Left colon (tissue), 2 donors: Measurements from ENCODE around the gene KIF6. TPM values are rescaled to one million over a fixed set of nuclear protein-coding genes. Genes with fewer than 3 reads are reported as not detected.
A peak's percentile ranks its signal among the peaks of the same experiment; 100 is the strongest.

Experiments
- ATAC-seq: fragments of 200-7000 bp; cut with Tn5 transposase; one replicate; pipeline ENCODE4 v1.9.1; 2020; ENCODE audit warnings: mild to moderate bottlenecking, moderate library complexity
- DNase-seq, 2 donors: peaks; one replicate each; pipeline ENCODE4 v3.0.0-alpha.2; 2020
- intact Hi-C, 2 donors: fragments of 100-400 bp; cut with DNase I in 1 of 2; cut with micrococcal nuclease in 1 of 2; formaldehyde crosslinking; loops; one replicate each; pipeline versions ENCODE4 v1.11.2 to v1.14.0; 2022; cut with DNase I, micrococcal nuclease
- long read RNA-seq: library from polyadenylated mRNA; unstranded; transcript quantifications from one replicate; pipeline ENCODE4 v2.0.0, GENCODE V29; 2021
- total RNA-seq, 2 donors: library from RNA; stranded (reverse); fragmentation: NEBNext Ultra II Directional; extraction: Animal tissue kit (Norgen Biotek cat#: 25700); gene quantifications; one replicate each; pipeline ENCODE4 v1.2.1, GENCODE V29; 2021
- donor health status: DM: no; HTN: no; CAD: no.
- donor health status: DM: yes; HTN: yes; CAD: no.

Gene KIF6, protein sequence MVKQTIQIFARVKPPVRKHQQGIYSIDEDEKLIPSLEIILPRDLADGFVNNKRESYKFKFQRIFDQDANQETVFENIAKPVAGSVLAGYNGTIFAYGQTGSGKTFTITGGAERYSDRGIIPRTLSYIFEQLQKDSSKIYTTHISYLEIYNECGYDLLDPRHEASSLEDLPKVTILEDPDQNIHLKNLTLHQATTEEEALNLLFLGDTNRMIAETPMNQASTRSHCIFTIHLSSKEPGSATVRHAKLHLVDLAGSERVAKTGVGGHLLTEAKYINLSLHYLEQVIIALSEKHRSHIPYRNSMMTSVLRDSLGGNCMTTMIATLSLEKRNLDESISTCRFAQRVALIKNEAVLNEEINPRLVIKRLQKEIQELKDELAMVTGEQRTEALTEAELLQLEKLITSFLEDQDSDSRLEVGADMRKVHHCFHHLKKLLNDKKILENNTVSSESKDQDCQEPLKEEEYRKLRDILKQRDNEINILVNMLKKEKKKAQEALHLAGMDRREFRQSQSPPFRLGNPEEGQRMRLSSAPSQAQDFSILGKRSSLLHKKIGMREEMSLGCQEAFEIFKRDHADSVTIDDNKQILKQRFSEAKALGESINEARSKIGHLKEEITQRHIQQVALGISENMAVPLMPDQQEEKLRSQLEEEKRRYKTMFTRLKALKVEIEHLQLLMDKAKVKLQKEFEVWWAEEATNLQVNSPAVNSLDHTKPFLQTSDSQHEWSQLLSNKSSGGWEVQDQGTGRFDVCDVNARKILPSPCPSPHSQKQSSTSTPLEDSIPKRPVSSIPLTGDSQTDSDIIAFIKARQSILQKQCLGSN
- under 1 TPM; 0.14 to 0.92 TPM for total RNA-seq
- long read RNA-seq, result 0 reads

DNA sequence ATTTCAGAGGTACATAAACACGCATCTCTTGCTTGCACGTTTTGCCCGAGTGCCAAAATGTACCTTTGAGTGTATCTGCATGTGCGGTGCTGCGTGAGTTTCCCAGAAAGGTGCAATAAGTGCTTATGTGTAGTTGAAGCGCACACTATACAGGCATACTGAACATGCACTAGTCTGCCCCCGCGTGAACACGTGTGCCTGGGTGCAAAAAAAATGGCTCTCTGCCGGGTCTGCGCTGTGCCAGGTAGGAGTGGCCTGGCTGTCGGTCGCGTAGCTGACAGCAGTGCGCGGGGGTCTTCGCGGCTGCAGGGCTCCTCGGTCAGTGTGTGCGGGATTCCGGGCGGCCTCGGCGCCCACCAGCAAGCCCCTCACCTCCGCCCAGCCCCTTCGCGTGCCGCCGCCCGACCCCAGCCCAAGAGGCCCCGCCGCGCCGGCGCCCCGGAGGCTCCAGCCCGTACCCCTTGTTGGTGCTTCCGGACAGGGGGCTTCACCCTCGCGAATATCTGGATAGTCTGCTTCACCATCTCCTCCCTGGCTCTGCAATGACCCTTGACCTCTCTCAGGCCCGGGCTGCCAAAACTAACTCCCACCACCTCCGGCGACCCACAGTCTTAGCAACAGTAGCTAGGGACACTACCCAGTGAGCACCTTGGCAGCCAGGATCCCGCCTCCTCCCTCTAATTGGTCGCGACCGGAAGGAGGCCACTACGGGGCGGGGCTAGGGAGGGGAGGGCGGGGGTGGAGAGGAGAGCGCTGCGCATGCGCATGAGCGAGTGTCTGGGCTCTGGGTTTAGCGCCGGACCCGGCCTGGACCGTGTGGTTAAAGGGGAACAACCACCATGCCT is at the start of gene KIF6:
Gene KIF6, minus strand, starts transcription at position 622 of the 845 bp plus-strand sequence. Its CDS starts 98 bp downstream, at position 524.
- DNase-seq (peak; percentile 92 to 93), ATAC-seq (peak; percentile 100)
- intact Hi-C loops, result no loop called here

DNA sequence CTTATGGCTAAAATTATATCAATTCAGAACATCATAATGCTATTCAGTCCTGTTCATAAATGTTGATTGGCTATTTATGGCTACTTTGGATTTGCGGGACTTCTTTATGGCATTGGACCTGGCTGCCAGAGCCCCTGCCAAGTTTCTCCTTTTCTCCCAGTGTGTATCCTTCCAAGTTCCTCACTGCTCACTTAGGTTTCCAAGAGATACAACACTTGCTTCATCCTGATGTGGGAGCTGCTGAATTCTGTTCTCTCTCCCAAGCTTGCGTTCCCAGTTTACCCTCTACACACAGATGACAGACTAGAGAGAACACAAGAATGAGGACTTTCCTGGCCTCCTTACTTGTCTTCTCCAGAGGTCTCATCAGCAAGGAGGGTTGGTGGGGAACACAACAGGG is 48.6 kb upstream of the KIF6 start:
- ATAC-seq, result no peak
- no peak for DNase-seq
- intact Hi-C loops, result no loop called here

DNA sequence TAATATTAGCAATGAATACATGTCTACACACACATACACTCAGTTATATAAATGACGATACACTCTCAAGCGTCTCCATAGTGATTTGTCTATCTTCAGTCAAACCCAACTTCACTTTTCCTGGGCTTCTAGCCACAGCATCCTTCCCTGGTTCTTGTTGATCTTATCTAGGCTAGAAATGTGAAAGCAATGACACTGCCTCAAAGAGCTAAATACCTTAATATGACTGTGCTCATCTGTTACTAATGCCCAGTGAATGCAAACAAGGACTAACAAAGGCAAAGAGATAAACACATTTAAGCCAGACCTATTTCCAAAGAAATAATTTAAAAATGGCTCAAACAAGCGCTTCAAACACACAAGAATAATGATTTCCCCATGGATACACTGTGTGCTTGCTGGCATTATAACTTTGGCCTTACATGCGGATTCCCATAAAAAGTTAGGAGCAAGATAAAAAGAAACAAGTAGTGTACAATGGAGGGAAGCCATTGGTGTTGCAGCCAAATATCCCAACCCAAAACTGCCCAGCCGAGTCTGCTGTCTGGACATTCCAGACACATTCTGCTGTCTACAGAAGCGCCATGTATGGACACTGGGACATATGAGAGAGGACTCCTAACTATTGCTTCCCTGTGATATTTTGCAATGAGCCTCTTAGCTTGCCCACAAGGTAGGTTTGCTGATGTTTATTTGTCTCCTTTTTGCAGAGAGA is 47.5 kb upstream of the KIF6 start:
- ATAC-seq, result no peak

DNA sequence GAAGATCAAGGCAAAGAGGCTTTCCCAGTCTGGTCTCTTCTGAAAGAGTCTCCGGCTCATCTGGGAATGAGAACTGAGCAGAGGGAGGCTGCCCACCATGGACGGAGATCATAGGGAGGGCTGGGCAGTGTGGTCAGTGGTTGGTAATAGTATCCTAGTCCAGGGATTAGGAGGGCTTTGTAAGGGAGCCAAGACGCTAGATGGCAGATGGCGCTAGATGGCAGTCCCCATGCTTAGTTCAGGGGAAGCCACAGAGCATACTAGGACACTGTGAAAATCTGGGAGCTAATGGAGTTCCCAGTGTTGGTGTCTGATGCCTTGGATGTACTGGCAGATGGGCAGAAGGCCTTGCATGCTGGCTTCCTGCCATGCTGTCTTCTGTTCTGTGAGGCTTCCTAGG is 45.2 kb upstream of the KIF6 start:
- ATAC-seq (no peak), DNase-seq (no peak)
- intact Hi-C loops, result no loop called here

More for the DNA sequence above, 47.5 kb upstream of the KIF6 start:
- intact Hi-C loops, result no loop called here
- DNase-seq, result no peak

DNA sequence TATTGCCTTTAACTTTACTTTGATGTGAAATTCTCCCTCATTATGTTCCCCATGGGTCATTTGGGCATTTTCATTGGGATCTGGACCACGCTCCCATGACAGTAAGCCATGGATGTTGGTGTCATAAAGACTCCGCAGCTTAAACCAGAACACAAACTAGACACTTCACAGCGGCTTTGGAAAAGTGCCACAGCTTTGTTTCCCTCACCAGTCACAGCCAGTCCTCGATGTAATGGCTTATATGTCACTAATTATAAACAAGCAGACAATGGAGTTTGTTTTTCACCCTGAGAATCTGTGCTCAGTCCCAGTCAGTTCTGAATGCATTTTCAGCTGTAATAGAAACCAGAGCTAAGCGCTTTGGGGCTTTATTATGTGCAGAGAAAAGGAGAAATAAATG is 43.8 kb upstream of the KIF6 start:
- intact Hi-C loops, result no loop called here
- DNase-seq, result no peak
- ATAC-seq, result no peak

DNA sequence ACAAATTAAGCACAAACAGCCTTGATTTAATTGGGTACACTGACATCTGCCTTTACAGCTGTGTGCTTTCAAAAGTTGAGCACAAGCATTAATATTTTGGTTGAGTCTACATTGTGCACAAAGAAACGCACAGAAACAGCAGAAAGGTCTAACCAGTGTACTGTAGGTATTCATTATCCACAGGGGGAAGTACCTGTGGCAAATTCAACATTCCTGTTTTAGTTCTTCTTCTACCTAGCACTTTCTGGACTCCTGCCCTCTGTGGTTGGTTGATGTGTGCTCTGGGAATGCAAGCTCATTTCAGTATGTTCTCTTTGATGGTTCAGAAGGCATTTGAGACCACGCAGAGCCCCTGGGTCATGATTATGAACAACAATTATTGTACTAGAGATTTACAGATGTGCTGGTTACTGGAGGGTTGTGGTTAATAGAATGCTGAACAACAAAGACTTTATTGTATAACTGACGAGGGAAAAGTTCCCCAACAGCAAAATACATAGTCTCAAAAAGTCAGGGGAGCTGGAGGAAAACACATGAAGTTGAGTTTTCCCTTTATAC is 40.4 kb upstream of the KIF6 start:
- no peak for ATAC-seq
- intact Hi-C loops, result no loop called here

DNA sequence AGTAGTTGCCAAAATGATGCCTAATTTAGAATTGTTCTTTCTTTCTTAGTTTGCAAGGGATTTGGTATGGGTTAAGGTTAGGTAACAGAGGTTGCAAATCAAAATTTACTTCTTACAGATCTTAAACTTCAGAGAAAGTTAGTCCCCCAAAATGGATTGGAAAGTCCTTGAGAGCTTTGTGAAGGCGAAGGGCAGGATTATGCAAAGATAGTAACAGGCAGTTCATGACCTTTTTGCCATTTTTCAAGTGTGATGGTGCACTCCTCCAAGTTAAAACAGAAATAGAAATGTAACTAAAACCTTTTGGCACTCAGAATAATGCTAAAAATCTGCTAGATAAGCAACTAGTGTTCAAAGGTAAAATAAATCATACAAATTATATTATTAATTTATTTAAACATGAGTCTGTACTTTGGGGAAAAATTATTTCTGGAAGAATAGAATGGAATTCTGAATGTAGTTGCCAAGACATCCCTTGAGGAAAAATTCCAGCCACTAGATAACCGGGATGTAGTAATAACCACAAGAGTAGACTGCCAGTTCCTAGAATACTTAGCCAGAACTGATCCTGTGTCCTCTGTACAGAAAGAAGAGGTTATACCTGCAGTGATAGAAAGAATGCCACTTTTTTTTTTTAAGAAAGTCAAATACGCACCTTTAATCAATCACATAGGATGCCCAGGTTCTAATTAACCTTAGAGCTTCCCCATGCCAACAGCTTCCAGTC is 35.2 kb upstream of the KIF6 start:
- ATAC-seq (no peak), DNase-seq (no peak)
- intact Hi-C loops, result no loop called here

More for the DNA sequence above, 40.4 kb upstream of the KIF6 start:
- no peak for DNase-seq

DNA sequence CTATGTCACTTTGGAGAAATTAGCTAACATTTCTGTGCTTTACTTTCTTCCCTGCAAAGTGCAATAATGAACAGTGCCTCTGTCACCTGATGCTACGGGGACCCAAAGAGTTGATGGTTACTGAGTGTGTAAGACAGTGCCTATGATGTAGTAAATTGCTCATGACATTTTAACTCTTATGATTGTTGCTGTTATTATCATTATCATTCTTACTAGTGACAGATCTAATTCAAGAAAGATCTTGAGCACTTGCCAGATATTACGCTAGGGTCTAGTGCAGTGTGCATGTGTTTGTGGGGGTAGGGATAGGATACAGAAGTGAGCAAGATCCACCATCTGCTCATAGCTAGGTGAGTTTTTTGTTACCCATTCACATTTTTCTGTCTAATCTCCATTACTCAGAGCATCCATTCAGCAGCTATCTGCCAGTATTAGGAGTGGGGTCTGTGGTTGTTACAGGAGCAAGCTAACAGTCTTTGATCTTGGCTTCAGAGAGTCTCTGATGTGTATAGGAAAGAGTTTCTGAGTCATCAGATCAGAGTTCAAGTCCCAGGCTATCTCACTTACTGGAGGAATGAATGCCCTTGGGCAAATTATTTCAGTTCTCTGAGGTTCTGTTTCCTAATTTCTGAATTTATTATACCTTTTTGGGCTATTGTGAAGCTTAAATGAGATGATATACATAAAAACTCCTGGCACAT is 33.8 kb upstream of the KIF6 start:
- no peak for ATAC-seq

DNA sequence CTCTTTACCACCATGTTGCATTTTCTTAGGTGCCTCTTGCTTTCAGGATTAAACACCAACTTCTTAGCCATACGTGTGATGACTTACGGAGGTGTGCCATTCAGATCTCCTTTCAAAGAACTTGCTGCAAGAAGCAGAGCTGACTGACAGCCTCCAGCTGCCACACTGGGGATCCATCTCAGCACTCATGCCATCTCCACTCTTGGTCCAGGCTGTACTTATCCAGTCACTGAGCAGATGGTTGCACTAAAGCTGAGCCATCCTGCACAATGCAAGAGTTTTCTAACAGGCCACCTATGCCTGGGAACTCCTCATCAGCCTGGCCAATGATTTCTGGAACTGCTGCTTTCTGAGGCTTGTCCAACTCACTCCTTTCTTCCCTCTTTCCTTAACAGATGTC is 31.4 kb upstream of the KIF6 start:
- DNase-seq (no peak), ATAC-seq (no peak)
- intact Hi-C loops, result no loop called here

More for the DNA sequence above, 33.8 kb upstream of the KIF6 start:
- intact Hi-C loops, result no loop called here
- DNase-seq, result no peak

DNA sequence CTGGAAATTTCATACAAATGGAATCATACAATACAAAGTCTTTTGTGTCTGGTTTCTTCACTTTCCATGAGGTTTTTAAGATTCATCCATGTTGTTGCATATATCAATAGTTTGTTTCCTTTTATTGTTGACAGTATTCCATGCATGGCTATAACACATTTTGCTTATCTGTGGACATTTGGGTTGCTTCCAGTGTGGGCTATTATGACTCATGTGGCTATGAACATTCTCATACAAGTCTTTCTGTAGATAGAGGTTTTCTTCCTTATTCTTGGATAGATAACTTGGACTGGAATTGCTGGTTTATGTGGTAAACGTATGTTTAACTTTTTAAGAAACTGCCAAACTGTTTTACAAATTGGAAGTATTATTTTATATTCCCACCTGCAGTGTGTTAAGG is 30.0 kb upstream of the KIF6 start:
- DNase-seq, result no peak
- intact Hi-C loops, result no loop called here
- ATAC-seq, result no peak

DNA sequence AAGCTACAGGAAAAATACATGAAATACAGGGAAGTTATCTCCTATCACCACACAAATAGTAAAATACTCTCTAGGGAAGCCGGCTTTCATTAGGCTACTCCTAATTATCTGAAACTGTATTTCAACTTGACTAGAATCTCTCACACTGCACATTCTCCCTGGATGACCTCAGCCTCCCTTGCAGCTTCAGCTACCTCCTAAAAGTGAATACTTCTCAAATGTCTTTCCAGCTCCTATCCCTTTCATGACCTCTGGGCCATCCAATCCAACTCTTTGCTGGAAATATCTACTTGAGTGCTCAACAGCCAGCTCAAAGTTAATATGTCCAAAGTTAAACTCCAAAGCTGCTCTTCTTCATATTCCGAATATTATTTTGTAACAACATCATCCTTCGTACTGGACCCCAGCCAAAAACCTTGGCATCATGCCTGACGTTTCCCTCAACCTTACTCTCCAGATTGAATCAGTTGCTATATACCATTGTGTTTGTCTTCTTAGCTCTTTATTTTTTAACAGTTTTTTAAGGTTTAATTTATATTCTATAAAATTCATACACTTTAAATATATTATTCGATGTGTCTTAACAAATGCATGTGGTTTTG is 29.4 kb upstream of the KIF6 start:
- ATAC-seq (no peak), DNase-seq (no peak)
- intact Hi-C loops, result no loop called here

DNA sequence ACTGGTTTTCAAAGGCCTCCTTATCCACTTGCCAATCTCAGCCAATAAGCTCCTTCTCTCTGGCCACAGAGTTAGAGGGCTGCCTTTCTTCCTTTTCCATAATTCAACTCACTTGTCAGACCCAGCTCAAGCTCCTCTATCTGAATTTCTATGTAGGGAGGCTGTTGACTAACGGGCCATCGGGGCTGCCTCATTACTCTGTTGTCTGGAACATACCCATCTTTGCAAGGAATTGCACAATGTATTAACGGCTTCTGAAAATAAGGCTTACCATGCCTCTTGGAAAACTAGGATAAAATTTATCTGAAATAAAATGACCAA is 28.5 kb upstream of the KIF6 start:
- intact Hi-C loops, result no loop called here
- DNase-seq (no peak), ATAC-seq (no peak)

DNA sequence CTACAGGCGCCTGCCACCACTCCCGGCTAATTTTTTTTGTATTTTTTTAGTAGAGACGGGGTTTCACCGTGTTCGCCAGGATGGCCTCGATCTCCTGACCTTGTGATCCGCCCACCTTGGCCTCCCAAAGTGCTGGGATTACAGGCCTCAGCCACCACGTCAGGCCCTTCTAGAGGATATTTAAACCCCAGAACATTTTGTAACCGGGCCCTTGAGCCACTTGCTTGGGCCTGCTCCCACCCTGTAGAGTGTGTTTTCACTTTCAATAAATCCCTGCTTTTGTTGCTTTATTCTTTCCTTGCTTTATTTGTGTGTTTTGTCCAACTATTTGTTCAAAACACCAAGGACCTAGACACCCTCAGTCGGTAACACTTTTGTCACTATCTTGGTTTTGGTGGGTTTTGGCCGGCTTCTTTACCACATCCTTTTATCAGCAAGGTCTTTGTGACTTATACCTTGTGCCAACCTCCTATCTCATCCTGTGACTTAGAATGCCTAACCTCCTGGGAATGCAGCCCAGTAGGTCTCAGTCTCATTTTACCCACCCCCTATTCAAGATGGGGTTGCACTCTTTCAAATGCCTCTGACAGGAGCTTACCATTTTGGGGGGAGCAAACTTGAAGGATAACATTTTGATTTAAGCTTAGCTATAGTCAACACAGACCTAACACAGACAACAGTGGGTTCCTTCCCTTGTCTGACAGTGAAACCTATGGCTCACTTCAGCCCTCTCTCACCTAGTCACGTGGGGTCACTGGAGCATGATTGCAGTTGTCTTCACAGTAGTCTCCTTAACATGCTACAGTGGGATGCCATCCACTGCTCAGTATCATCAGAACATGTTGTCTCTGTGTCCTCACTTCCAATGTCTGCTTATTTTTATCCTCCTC is 27.9 kb upstream of the KIF6 start:
- intact Hi-C loops, result no loop called here
- no peak for DNase-seq
- no peak for ATAC-seq

DNA sequence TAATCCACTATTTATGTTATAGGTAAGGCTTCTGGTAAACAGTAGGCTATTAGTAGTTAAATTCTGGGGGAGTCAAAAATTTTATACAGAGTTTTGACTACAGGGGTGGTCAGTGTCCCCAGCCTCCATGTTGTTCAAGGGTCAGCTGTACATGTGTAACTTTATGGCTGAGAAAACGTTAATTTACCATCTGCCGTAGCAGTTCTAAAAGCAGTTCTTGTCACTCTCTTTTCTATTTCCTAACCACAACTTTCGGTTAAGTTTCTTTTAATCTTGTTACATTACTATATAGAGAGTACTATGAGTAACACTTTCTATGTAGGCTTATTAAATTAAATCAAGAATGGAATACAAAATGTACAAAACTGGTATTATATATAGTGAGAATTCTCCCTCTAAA is 21.6 kb upstream of the KIF6 start:
- ATAC-seq, result no peak
- intact Hi-C loops, result no loop called here
- DNase-seq, result no peak

DNA sequence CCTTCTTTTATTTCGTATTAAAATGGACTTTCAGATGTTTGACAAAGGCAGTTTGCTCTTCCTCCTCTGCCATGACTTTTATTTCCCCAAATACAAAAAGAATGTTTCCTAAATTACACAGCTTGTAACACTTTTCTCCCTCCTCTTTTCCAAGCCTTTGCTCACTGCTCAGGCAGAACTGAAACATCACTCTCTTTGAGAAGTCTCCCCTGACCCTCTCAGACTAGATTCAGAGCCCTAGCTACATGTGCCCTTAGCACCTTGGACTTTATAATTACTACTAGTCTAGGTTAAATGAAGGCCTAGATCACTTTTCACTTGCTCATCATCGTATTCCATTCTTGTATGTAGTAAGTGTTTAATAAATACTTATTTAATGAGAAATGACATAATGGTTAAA is 8.5 kb upstream of the KIF6 start:
- no peak for DNase-seq
- ATAC-seq, result no peak
- intact Hi-C loops, result no loop called here

DNA sequence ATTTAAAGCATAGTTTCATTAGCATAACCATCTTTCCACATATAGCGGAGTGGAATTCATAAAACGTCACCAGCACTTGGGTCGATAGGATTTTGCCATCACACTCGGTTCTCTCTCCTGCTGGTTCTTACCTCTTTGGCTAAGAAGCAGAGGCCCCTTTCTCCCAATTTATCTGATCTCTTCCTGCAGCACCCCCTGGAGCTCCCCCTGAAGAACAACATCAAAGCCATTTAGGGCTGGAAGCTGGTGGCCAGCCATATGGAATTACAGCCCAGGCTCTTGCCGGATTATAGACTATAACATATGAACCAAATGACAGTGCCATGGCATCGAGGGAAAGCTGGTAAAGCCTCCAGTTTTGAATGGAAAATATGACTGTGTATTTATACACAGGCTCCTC is 6.4 kb upstream of the KIF6 start:
- DNase-seq, result no peak
- no peak for ATAC-seq
- intact Hi-C loops, result no loop called here
